PC-9 (cell line): ENCODE measurements around the gene MPZL2.

Experiments used
- EZH2 ChIP-seq: fragments of 200-600 bp; sonication (generic); IDR thresholded peaks from 2 replicates; pipeline ENCODE4 v1.8.0; 2017; ENCODE audit warnings: antibody characterized with exemption, low read depth
- TF ChIP-seq, protein P1 (sequence below): fragments of 200-600 bp; sonication (generic); conservative IDR thresholded peaks from 2 replicates; pipeline ENCODE4 v1.6.1; 2017; ENCODE audit warnings: mixed run types, antibody characterized with exemption, mild to moderate bottlenecking, moderate library complexity

GRCh38 chr11:118313242-118313641 is 49.1 kb upstream of the MPZL2 start:
- TF ChIP-seq, protein P1, sequence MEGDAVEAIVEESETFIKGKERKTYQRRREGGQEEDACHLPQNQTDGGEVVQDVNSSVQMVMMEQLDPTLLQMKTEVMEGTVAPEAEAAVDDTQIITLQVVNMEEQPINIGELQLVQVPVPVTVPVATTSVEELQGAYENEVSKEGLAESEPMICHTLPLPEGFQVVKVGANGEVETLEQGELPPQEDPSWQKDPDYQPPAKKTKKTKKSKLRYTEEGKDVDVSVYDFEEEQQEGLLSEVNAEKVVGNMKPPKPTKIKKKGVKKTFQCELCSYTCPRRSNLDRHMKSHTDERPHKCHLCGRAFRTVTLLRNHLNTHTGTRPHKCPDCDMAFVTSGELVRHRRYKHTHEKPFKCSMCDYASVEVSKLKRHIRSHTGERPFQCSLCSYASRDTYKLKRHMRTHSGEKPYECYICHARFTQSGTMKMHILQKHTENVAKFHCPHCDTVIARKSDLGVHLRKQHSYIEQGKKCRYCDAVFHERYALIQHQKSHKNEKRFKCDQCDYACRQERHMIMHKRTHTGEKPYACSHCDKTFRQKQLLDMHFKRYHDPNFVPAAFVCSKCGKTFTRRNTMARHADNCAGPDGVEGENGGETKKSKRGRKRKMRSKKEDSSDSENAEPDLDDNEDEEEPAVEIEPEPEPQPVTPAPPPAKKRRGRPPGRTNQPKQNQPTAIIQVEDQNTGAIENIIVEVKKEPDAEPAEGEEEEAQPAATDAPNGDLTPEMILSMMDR, result no peak
- no peak for TF ChIP-seq EZH2
